HepG2 (cell line): ENCODE results near the gene FAM174C. TPM values are rescaled to one million over a fixed set of nuclear protein-coding genes. Genes with fewer than 3 reads are reported as not detected.

Experiments
- DNMT3B ChIP-seq: conservative IDR thresholded peaks from 2 replicates; pipeline ENCODE4 v1.6.1; 2016; ENCODE audit warnings: missing biosample characterization, control low read depth
- HNF4G ChIP-seq, 2 experiments: sonication (generic) in 1 of 2; formaldehyde crosslinking in 1 of 2; IDR thresholded peaks; 2 replicates each; pipeline versions ENCODE4 v1.4.0 to v1.6.1; 2011 to 2020; ENCODE audit warnings: borderline replicate concordance in 2 of 2, low read depth in 2 of 2, mild to moderate bottlenecking in 2 of 2, low read length in 1 of 2, missing genetic modification reagents in 1 of 2, moderate library complexity in 1 of 2
- HNRNPL ChIP-seq: fragments of 200-400 bp; formaldehyde crosslinking; IDR thresholded peaks from 2 replicates; pipeline ENCODE4 v1.6.1; 2017; ENCODE audit warnings: mild to moderate bottlenecking, low read depth, low read length
- HOXA9 ChIP-seq: sonication (generic); formaldehyde crosslinking; IDR thresholded peaks from 2 replicates; pipeline ENCODE4 v1.8.1; 2022; ENCODE audit warnings: missing genetic modification reagents, mild to moderate bottlenecking, moderate library complexity, borderline replicate concordance
- JUND ChIP-seq: sonication (generic); formaldehyde crosslinking; IDR thresholded peaks from 2 replicates; pipeline ENCODE4 v1.8.0; 2022; ENCODE audit warnings: mild to moderate bottlenecking, missing genetic modification reagents
- KAT2B ChIP-seq: fragments of 150-350 bp; IDR thresholded peaks from 2 replicates; pipeline ENCODE4 v1.6.1; 2014; ENCODE audit warnings: low read depth, low read length, borderline replicate concordance
- KLF13 ChIP-seq: sonication (generic); formaldehyde crosslinking; IDR thresholded peaks from 2 replicates; pipeline ENCODE4 v1.4.0; 2020; ENCODE audit warnings: mild to moderate bottlenecking, missing genetic modification reagents
- TEAD3 ChIP-seq: optimal IDR thresholded peaks from 2 replicates; pipeline ENCODE3; 2016; ENCODE audit warnings: borderline replicate concordance
- ZBTB7A ChIP-seq: sonication (generic); formaldehyde crosslinking; IDR thresholded peaks from 2 replicates; pipeline ENCODE4 v1.8.0; 2022; ENCODE audit warnings: mild to moderate bottlenecking, missing genetic modification reagents
- ZFY ChIP-seq: sonication (generic); formaldehyde crosslinking; IDR thresholded peaks from 2 replicates; pipeline ENCODE4 v1.4.0; 2020; ENCODE audit warnings: missing genetic modification reagents
- ZMYM4 ChIP-seq: sonication (generic); formaldehyde crosslinking; IDR thresholded peaks from 2 replicates; pipeline ENCODE4 v1.8.1; 2023; ENCODE audit warnings: mild to moderate bottlenecking, missing genetic modification reagents
- ZNF619 ChIP-seq: sonication (generic); formaldehyde crosslinking; IDR thresholded peaks from 2 replicates; pipeline ENCODE4 v1.4.0; 2020; ENCODE audit warnings: mild to moderate bottlenecking, missing genetic modification reagents
- ZNF891 ChIP-seq: sonication (generic); formaldehyde crosslinking; IDR thresholded peaks from 2 replicates; pipeline ENCODE4 v1.5.0; 2020; ENCODE audit warnings: mild to moderate bottlenecking, missing genetic modification reagents
- ZSCAN9 ChIP-seq: IDR thresholded peaks from 2 replicates; pipeline ENCODE4 v1.6.1; 2016; ENCODE audit warnings: borderline replicate concordance
- polyA plus RNA-seq, 8 experiments: library from polyadenylated mRNA; depleted of rRNA in 3 of 8; stranded (reverse) in 7 of 8; unstranded in 1 of 8; fragments of >200 nt; fragmentation: Illumina TruSeq in 4 of 8; extraction: Trizol in 4 of 8; gene quantifications; 2 replicates each; pipeline versions ENCODE4 v1.2.1 to v1.2.3, GENCODE V29; 2011 to 2016; ENCODE audit warnings: low read depth in 4 of 8, missing spikeins in 1 of 8, mixed read lengths in 1 of 8; ENCODE audit not compliant: insufficient read depth in 1 of 8
- total RNA-seq, 5 experiments: library from RNA; depleted of rRNA; stranded (reverse); fragments of >200 nt; fragmentation: Illumina TruSeq; extraction: Trizol; gene quantifications; 2 replicates each; pipeline ENCODE4 v1.2.3, GENCODE V29; 2016; ENCODE audit warnings: low read depth in 1 of 5
- TF ChIP-seq, protein P1 (sequence below), 2 experiments: sonication (generic) in 1 of 2; formaldehyde crosslinking in 1 of 2; IDR thresholded peaks; 2 replicates each; pipeline versions ENCODE4 v1.4.0 to v1.6.1; 2018 to 2020; ENCODE audit warnings: missing genetic modification reagents in 2 of 2, borderline replicate concordance in 1 of 2, low read depth in 1 of 2, mild to moderate bottlenecking in 1 of 2, missing biosample characterization in 1 of 2
- TF ChIP-seq, protein P2 (sequence below): IDR thresholded peaks from 2 replicates; pipeline ENCODE4 v1.6.1; 2016; ENCODE audit warnings: missing compliant biosample characterization, missing genetic modification reagents, borderline replicate concordance
- TF ChIP-seq, protein P3 (sequence below): sonication (generic); formaldehyde crosslinking; conservative IDR thresholded peaks from 2 replicates; pipeline ENCODE4 v1.8.1; 2023; ENCODE audit warnings: missing genetic modification reagents
- TF ChIP-seq, protein P4 (sequence below): sonication (generic); formaldehyde crosslinking; IDR thresholded peaks from 2 replicates; pipeline ENCODE4 v1.4.0; 2020; ENCODE audit warnings: missing genetic modification reagents
- TF ChIP-seq, protein P5 (sequence below): sonication (generic); formaldehyde crosslinking; IDR thresholded peaks from 2 replicates; pipeline ENCODE4 v1.9.0; 2022; ENCODE audit warnings: low read depth, missing genetic modification reagents

FAM174C gene
- total and polyA plus RNA-seq, 2 of the 13 experiments (the other 11 are each of a cell fraction or from before 2014, with no cell fraction given) = 19.5 to 31.3 TPM

DNA sequence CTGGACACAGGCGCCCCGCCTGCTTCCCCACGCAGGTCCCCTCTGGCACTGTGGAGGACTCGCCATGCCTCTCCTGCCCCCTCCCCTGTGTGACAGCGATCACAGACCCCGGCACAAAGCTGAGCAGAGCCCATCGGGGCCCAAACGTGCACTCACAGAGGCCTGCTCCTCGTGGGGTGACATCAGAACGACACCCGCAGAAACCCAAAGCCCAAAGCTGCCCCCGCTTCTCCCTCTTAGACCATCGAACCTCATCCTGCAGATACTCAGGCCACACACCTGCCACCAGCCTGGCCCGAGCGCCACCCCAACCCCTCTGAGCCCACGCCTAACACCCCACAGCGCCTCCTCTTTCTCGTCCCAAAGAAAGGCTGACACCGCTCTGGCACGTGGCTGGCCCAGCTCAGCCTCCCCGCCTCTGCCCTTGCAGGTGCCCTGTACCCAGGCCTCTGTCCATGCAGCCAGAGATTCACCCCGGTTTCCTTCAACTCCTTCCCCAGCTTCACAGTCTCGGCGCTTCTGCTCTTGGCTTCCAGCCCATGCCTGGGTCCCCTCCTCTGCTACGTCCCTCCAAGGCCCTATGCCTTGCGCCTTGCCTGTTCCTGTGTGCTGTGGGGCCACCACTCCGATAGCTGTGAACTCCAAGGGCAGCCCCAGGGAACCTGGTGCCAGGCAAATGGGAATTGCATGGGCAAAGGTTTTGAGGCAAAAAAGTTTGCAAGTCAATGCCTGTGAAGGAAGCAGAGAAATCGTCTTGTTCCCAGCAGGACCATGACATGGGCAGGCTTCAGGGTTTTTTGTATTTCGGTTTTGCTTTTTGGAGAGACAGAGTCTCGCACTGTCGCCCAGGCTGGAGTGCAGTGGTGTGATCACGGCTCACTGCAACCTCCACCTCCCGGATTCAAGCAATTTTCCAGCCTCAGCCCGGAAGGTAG lies 36.7 kb upstream of the FAM174C start (continued):
- TF ChIP-seq, protein P1, sequence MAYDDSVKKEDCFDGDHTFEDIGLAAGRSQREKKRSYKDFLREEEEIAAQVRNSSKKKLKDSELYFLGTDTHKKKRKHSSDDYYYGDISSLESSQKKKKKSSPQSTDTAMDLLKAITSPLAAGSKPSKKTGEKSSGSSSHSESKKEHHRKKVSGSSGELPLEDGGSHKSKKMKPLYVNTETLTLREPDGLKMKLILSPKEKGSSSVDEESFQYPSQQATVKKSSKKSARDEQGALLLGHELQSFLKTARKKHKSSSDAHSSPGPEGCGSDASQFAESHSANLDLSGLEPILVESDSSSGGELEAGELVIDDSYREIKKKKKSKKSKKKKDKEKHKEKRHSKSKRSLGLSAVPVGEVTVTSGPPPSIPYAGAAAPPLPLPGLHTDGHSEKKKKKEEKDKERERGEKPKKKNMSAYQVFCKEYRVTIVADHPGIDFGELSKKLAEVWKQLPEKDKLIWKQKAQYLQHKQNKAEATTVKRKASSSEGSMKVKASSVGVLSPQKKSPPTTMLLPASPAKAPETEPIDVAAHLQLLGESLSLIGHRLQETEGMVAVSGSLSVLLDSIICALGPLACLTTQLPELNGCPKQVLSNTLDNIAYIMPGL (CRISPR knock-in tag; IDR thresholded peaks at IDR 0.05; ENCODE audit: borderline replicate concordance in 1 of 2, low read depth in 1 of 2) = peak in 1 of 2 experiments; percentile 53; a peak in 1 of 4 replicates
- TF ChIP-seq ZNF619 (CRISPR knock-in tag) (0 out of 2 replicates have a peak, but pooled peaks have one; percentile 63), DNMT3B (CRISPR knock-in tag) (no peak), ZSCAN9 (no peak), HNF4G (IDR thresholded peaks at IDR 0.05; ENCODE audit: borderline replicate concordance, low read depth, low read length) (no peak), HNF4G (CRISPR knock-in tag; IDR thresholded peaks at IDR 0.05; ENCODE audit: borderline replicate concordance, low read depth) (peak; percentile 15; the same call in 1 of the 2 replicates), KAT2B (no peak), ZMYM4 (CRISPR knock-in tag) (no peak), ZNF891 (peak; percentile 83; the same call in 1 of the 2 replicates), HOXA9 (CRISPR knock-in tag) (no peak), ZFY (CRISPR knock-in tag) (peak; percentile 66), TEAD3 (peak; percentile 4), ZBTB7A (CRISPR knock-in tag) (0 out of 2 replicates have a peak, but pooled peaks have one; percentile 33), HNRNPL (peak; percentile 89), KLF13 (CRISPR knock-in tag) (peak; percentile 68; the same call in 1 of the 2 replicates), JUND (CRISPR knock-in tag) (no peak)
- TF ChIP-seq, protein P2, sequence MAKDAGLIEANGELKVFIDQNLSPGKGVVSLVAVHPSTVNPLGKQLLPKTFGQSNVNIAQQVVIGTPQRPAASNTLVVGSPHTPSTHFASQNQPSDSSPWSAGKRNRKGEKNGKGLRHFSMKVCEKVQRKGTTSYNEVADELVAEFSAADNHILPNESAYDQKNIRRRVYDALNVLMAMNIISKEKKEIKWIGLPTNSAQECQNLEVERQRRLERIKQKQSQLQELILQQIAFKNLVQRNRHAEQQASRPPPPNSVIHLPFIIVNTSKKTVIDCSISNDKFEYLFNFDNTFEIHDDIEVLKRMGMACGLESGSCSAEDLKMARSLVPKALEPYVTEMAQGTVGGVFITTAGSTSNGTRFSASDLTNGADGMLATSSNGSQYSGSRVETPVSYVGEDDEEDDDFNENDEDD = peak; percentile 48; the same call in 1 of the 2 replicates
- TF ChIP-seq, protein P3, sequence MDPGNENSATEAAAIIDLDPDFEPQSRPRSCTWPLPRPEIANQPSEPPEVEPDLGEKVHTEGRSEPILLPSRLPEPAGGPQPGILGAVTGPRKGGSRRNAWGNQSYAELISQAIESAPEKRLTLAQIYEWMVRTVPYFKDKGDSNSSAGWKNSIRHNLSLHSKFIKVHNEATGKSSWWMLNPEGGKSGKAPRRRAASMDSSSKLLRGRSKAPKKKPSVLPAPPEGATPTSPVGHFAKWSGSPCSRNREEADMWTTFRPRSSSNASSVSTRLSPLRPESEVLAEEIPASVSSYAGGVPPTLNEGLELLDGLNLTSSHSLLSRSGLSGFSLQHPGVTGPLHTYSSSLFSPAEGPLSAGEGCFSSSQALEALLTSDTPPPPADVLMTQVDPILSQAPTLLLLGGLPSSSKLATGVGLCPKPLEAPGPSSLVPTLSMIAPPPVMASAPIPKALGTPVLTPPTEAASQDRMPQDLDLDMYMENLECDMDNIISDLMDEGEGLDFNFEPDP (CRISPR knock-in tag) = 0 out of 2 replicates have a peak, but pooled peaks have one; percentile 56
- TF ChIP-seq, protein P4, sequence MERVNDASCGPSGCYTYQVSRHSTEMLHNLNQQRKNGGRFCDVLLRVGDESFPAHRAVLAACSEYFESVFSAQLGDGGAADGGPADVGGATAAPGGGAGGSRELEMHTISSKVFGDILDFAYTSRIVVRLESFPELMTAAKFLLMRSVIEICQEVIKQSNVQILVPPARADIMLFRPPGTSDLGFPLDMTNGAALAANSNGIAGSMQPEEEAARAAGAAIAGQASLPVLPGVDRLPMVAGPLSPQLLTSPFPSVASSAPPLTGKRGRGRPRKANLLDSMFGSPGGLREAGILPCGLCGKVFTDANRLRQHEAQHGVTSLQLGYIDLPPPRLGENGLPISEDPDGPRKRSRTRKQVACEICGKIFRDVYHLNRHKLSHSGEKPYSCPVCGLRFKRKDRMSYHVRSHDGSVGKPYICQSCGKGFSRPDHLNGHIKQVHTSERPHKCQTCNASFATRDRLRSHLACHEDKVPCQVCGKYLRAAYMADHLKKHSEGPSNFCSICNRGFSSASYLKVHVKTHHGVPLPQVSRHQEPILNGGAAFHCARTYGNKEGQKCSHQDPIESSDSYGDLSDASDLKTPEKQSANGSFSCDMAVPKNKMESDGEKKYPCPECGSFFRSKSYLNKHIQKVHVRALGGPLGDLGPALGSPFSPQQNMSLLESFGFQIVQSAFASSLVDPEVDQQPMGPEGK = peak; percentile 5; the same call in 1 of the 2 replicates
- TF ChIP-seq, protein P5, sequence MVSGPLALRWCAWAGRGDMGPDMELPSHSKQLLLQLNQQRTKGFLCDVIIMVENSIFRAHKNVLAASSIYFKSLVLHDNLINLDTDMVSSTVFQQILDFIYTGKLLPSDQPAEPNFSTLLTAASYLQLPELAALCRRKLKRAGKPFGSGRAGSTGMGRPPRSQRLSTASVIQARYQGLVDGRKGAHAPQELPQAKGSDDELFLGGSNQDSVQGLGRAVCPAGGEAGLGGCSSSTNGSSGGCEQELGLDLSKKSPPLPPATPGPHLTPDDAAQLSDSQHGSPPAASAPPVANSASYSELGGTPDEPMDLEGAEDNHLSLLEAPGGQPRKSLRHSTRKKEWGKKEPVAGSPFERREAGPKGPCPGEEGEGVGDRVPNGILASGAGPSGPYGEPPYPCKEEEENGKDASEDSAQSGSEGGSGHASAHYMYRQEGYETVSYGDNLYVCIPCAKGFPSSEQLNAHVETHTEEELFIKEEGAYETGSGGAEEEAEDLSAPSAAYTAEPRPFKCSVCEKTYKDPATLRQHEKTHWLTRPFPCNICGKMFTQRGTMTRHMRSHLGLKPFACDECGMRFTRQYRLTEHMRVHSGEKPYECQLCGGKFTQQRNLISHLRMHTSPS (CRISPR knock-in tag) = 0 out of 2 replicates have a peak, but pooled peaks have one; percentile 1
